HEK293T (cell line): Measurements from ENCODE around the gene GARS1.

Experiments used
- CTCF ChIA-PET: fragments of 350-600 bp; formaldehyde crosslinking; extraction: SDS; loops from one replicate; lab custom pipeline; 2021; ENCODE audit warnings: antibody characterized with exemption, inconsistent platforms; lab: Yijun Ruan, JAX
- POLR2A ChIA-PET: fragments of 350-600 bp; formaldehyde crosslinking; extraction: SDS; loops from one replicate; lab custom pipeline; 2020; ENCODE audit warnings: antibody characterized with exemption, inconsistent platforms; lab: Yijun Ruan, JAX
- DNase-seq: peaks from one replicate; pipeline ENCODE4 v3.0.0; 2012; ENCODE audit warnings: mixed read lengths; ENCODE audit errors: extremely low spot score
- ARNT ChIP-seq: fragments of 450-650 bp; IDR thresholded peaks from 2 replicates; pipeline ENCODE4 v1.6.1; 2017; ENCODE audit warnings: mild to moderate bottlenecking
- BHLHE40 ChIP-seq: fragments of 450-650 bp; IDR thresholded peaks from 2 replicates; pipeline ENCODE4 v1.6.1; 2016; ENCODE audit warnings: mild to moderate bottlenecking, moderate library complexity, borderline replicate concordance
- CTBP1 ChIP-seq: fragments of 450-650 bp; IDR thresholded peaks from 2 replicates; pipeline ENCODE4 v1.6.1; 2016; ENCODE audit warnings: borderline replicate concordance
- ELF4 ChIP-seq: fragments of 450-650 bp; IDR thresholded peaks from 2 replicates; pipeline ENCODE4 v1.6.1; 2017; ENCODE audit warnings: antibody characterized with exemption
- FOXA1 ChIP-seq: fragments of 450-650 bp; IDR thresholded peaks from 2 replicates; pipeline ENCODE4 v1.6.1; 2016; ENCODE audit warnings: mild to moderate bottlenecking
- FOXK2 ChIP-seq: fragments of 450-650 bp; IDR thresholded peaks from 2 replicates; pipeline ENCODE4 v1.6.1; 2016; ENCODE audit warnings: mild to moderate bottlenecking
- FOXM1 ChIP-seq: fragments of 450-650 bp; IDR thresholded peaks from 2 replicates; pipeline ENCODE4 v1.6.1; 2017; ENCODE audit warnings: mild to moderate bottlenecking, borderline replicate concordance
- HDGF ChIP-seq: fragments of 450-650 bp; IDR thresholded peaks from 2 replicates; pipeline ENCODE4 v1.6.1; 2017; ENCODE audit warnings: antibody characterized with exemption, borderline replicate concordance
- L3MBTL2 ChIP-seq: fragments of 450-650 bp; conservative IDR thresholded peaks from 2 replicates; pipeline ENCODE4 v1.6.1; 2016; ENCODE audit warnings: mild to moderate bottlenecking
- LEF1 ChIP-seq: fragments of 450-650 bp; IDR thresholded peaks from 2 replicates; pipeline ENCODE4 v1.6.1; 2017; ENCODE audit warnings: mild to moderate bottlenecking, borderline replicate concordance
- NFRKB ChIP-seq: fragments of 450-650 bp; IDR thresholded peaks from 2 replicates; pipeline ENCODE4 v1.6.1; 2016; ENCODE audit warnings: mild to moderate bottlenecking, moderate library complexity
- PKNOX1 ChIP-seq: fragments of 450-650 bp; IDR thresholded peaks from 2 replicates; pipeline ENCODE4 v1.6.1; 2016
- SP1 ChIP-seq: fragments of 450-650 bp; IDR thresholded peaks from 2 replicates; pipeline ENCODE4 v1.6.1; 2017
- SUZ12 ChIP-seq: fragments of 450-650 bp; IDR thresholded peaks from 2 replicates; pipeline ENCODE4 v1.6.1; 2016; ENCODE audit warnings: mild to moderate bottlenecking
- TARDBP ChIP-seq: fragments of 450-650 bp; IDR thresholded peaks from 2 replicates; pipeline ENCODE4 v1.6.1; 2016
- ZNF384 ChIP-seq: fragments of 450-650 bp; IDR thresholded peaks from 2 replicates; pipeline ENCODE4 v1.6.1; 2016

GARS1 gene

GRCh38 chr7:30659312-30659711 is 64.6 kb downstream of the GARS1 start:
- no peak for TF ChIP-seq TARDBP
- TF ChIP-seq BHLHE40, result no peak
- TF ChIP-seq FOXM1, result no peak
- no peak for TF ChIP-seq PKNOX1
- no peak for TF ChIP-seq L3MBTL2
- TF ChIP-seq SP1, result no peak
- TF ChIP-seq NFRKB, result no peak
- ChIA-PET POLR2A (interaction anchor here (1.0 kb wide), 1 partner anchor 15 kb away, joined by 3 read pairs; no protein-coding TSS in a partner anchor), CTCF (no interaction called here)
- DNase-seq, result no peak

DNA sequence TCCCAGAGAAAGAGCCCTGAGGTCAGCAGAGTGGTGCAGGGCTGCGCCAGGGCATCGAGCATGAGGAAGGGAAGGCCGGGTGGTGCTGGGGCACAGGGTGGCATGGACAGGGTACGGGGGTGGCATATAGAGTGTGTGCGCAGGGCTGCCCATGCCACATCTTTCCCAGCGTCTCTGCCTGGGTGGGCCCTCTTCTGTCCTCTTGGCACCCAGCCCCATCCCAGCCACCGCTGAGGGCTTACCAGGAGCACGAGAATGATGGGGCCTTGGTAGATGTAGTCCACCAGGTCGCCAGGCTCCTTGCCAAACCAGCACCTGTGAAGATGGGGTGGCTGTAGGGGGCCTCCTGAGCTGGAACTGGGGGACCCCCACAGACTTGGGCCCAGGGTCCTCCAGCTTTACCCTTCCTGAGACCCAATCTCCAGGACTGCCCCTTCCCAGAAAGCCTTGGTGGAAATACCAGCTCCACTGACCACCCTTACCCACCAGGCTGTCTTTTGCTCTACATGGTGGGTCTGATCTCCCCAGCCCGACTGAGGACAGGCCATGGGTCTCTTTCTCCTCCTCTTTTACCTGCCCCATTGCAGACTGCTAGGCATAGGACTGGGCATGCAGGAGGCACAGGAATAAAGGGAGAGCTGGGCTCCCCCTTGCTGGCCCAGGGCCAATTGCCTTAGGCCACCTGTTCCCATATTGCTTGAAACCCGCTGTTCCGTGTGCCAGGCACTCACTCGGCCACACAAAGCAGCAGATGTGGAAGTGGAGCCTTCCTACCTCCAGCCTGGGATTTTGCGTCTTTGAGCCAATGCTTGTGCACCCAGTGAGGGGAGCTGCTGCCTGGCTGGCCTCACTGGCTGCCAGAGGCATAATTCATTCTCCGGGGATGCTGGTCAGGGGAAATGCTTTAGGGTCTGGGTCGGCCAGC is 65.9 kb downstream of the GARS1 start:
- ChIA-PET CTCF (no interaction called here), POLR2A (no interaction called here)
- DNase-seq, result no peak
- no peak for TF ChIP-seq ARNT
- no peak for TF ChIP-seq FOXM1
- TF ChIP-seq CTBP1, result no peak
- TF ChIP-seq ZNF384, result no peak
- no peak for TF ChIP-seq FOXA1
- TF ChIP-seq SUZ12, result no peak
- no peak for TF ChIP-seq ELF4
- TF ChIP-seq TARDBP, result no peak
- no peak for TF ChIP-seq NFRKB
- TF ChIP-seq BHLHE40, result no peak
- no peak for TF ChIP-seq HDGF
- TF ChIP-seq PKNOX1, result no peak
- no peak for TF ChIP-seq FOXK2

- POLR2A ChIA-PET, result interaction anchor here (0.6 kb wide), 1 partner anchor 22 kb away, joined by 3 read pairs; no protein-coding TSS in a partner anchor
- TF ChIP-seq NFRKB (no peak), FOXA1 (no peak), LEF1 (no peak), SP1 (no peak), FOXM1 (no peak), ARNT (no peak), TARDBP (no peak), ELF4 (no peak), PKNOX1 (no peak), HDGF (no peak), FOXK2 (no peak), L3MBTL2 (no peak), SUZ12 (no peak), BHLHE40 (no peak), CTBP1 (no peak)
- CTCF ChIA-PET, result no interaction called here
- DNase-seq, result no peak
Observed at GRCh38 chr7:30661926-30662325, 67.2 kb downstream of the GARS1 start.

- ChIA-PET POLR2A (no interaction called here), CTCF (no interaction called here)
- TF ChIP-seq FOXM1, result no peak
- TF ChIP-seq FOXA1, result no peak
- no peak for TF ChIP-seq LEF1
- TF ChIP-seq CTBP1, result no peak
- DNase-seq, result no peak
Observed at GRCh38 chr7:30662431-30662939, 67.8 kb downstream of the GARS1 start.

DNA sequence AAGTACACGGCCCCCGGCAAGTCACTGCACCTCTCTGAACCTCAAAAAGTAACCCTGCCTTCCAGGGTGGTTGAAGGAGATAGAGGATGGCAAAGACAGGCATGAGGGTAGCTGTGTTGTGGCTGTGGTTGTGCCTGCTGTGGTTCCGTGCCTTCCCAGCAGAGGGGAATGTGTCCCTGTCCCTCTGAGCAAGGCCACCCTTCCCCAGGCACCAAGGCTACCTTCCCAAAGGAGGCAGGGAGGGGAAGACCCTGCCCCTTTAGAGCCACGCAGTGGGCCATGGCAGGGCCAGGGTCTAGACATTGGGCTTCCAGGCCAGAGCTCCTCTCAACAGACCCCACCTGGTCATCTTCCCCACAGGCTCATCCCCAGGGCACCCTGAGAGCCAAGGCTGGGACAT is 68.7 kb downstream of the GARS1 start:
- no peak for DNase-seq
- POLR2A ChIA-PET, result no interaction called here
- no peak for TF ChIP-seq FOXA1
- no peak for TF ChIP-seq TARDBP
- no peak for TF ChIP-seq LEF1
- TF ChIP-seq FOXK2, result no peak
- TF ChIP-seq L3MBTL2, result no peak
- no peak for TF ChIP-seq ZNF384
- TF ChIP-seq CTBP1, result no peak
- TF ChIP-seq HDGF, result no peak
- no peak for TF ChIP-seq SP1
- TF ChIP-seq ARNT, result no peak
- no peak for TF ChIP-seq BHLHE40
- no peak for TF ChIP-seq SUZ12
- TF ChIP-seq FOXM1, result no peak
- TF ChIP-seq PKNOX1, result no peak
- TF ChIP-seq ELF4, result no peak
- TF ChIP-seq NFRKB, result no peak
- CTCF ChIA-PET, result no interaction called here
